Skeletal muscle satellite cell (primary cell): ENCODE data around the gene SPN.

ENCODE experiments used
- H3K27me3 ChIP-seq: 2 replicates; pipeline ENCODE4 v1.7.0; 2013; ENCODE audit warnings: low read length; ENCODE audit not compliant: control insufficient read depth, insufficient read depth
- H3K36me3 ChIP-seq: 2 replicates; pipeline ENCODE4 v1.7.0; 2013; ENCODE audit warnings: mild to moderate bottlenecking, control low read depth, low read length; ENCODE audit not compliant: insufficient read depth
- H3K4me1 ChIP-seq: 2 replicates; pipeline ENCODE4 v1.7.0; 2013; ENCODE audit warnings: low read length; ENCODE audit not compliant: control insufficient read depth, insufficient read depth
- H3K4me2 ChIP-seq: 2 replicates; pipeline ENCODE4 v1.7.0; 2013; ENCODE audit warnings: mild to moderate bottlenecking, low read length
- H3K4me3 ChIP-seq: 2 replicates; pipeline ENCODE4 v1.7.0; 2013; ENCODE audit warnings: low read length
- H3K9ac ChIP-seq: 2 replicates; pipeline ENCODE4 v1.7.0; 2013; ENCODE audit warnings: mild to moderate bottlenecking, low read depth, low read length, moderate library complexity
- H3K9me3 ChIP-seq: replicated peaks from 2 replicates; pipeline ENCODE4 v1.7.0; 2013; ENCODE audit warnings: mild to moderate bottlenecking, control low read depth, low read length

Gene SPN

GRCh38 chr16:29710227-29711219, 47.5 kb downstream of the SPN start:
- Histone ChIP-seq H3K27me3 (peaks cover 3% of the 10 kb centered on the region), H3K4me2 (peak overlapping the region; percentile 59), H3K9ac (no peak overlapping the region), H3K4me3 (no peak overlapping the region), H3K4me1 (peaks cover 3% of the 10 kb centered on the region), H3K9me3 (no peaks in the 10 kb centered on the region), H3K36me3 (no peaks in the 10 kb centered on the region)

- H3K9me3 ChIP-seq: no peaks in the 10 kb centered on the region
- H3K4me1 ChIP-seq: peaks cover 3% of the 10 kb centered on the region
- H3K4me2 ChIP-seq: no peak overlapping the region
- no peak overlapping the region for H3K4me3 ChIP-seq
- H3K27me3 ChIP-seq: peaks cover 3% of the 10 kb centered on the region
- no peak overlapping the region for H3K9ac ChIP-seq
- H3K36me3 ChIP-seq: no peaks in the 10 kb centered on the region
These were observed 49.8 kb downstream of the SPN start for GRCh38 chr16:29712809-29713208.

- Histone ChIP-seq H3K36me3 (no peaks in the 10 kb centered on the region), H3K9me3 (no peaks in the 10 kb centered on the region), H3K4me1 (peaks cover 3% of the 10 kb centered on the region), H3K4me3 (no peak overlapping the region), H3K4me2 (no peak overlapping the region), H3K27me3 (peaks cover 7% of the 10 kb centered on the region), H3K9ac (no peak overlapping the region)
These were observed 51.3 kb downstream of the SPN start for GRCh38 chr16:29714396-29714795.

GRCh38 chr16:29714972-29715371, 51.9 kb downstream of the SPN start:
- H3K4me3 ChIP-seq: no peak overlapping the region
- peaks cover 7% of the 10 kb centered on the region for H3K27me3 ChIP-seq
- H3K9me3 ChIP-seq: no peaks in the 10 kb centered on the region
- H3K4me1 ChIP-seq: peaks cover 2% of the 10 kb centered on the region
- no peak overlapping the region for H3K4me2 ChIP-seq
- no peak overlapping the region for H3K9ac ChIP-seq
- no peaks in the 10 kb centered on the region for H3K36me3 ChIP-seq

GRCh38 chr16:29717113-29717512, 54.1 kb downstream of the SPN start:
- Histone ChIP-seq H3K4me2 (no peak overlapping the region), H3K4me3 (no peak overlapping the region), H3K4me1 (no peaks in the 10 kb centered on the region), H3K36me3 (no peaks in the 10 kb centered on the region), H3K9ac (no peak overlapping the region), H3K27me3 (peaks cover 7% of the 10 kb centered on the region), H3K9me3 (no peaks in the 10 kb centered on the region)

- no peak overlapping the region for H3K4me2 ChIP-seq
These were observed 56.0 kb downstream of the SPN start for GRCh38 chr16:29719063-29719462.

More at GRCh38 chr16:29719063-29719462, 56.0 kb downstream of the SPN start:
- Histone ChIP-seq H3K27me3 (peaks cover 8% of the 10 kb centered on the region), H3K36me3 (no peaks in the 10 kb centered on the region), H3K4me3 (no peak overlapping the region), H3K9ac (no peak overlapping the region), H3K4me1 (no peaks in the 10 kb centered on the region), H3K9me3 (no peaks in the 10 kb centered on the region)
